ENCODE measurements around the gene ACTN1.

The ACTN1 gene

GRCh38 chr14:68932231-68932630 is 46.9 kb downstream of the ACTN1 start:
- DNase-seq = no peak

GRCh38 chr14:68931474-68932051 is 47.5 kb downstream of the ACTN1 start:
- no peak for DNase-seq

GRCh38 chr14:68931063-68931462 is 48.0 kb downstream of the ACTN1 start:
- DNase-seq = no peak

GRCh38 chr14:68929623-68930307 is 49.3 kb downstream of the ACTN1 start:
- DNase-seq = no peak

- DNase-seq = no peak
Observed at GRCh38 chr14:68928770-68929550, 50.1 kb downstream of the ACTN1 start.

GRCh38 chr14:68927956-68928675 is 51.0 kb downstream of the ACTN1 start:
- DNase-seq = no peak

- DNase-seq = no peak
Observed at GRCh38 chr14:68927089-68927488, 52.0 kb downstream of the ACTN1 start.

- no peak for DNase-seq
Observed at GRCh38 chr14:68926236-68926635, 52.9 kb downstream of the ACTN1 start.

GRCh38 chr14:68925373-68925772 is 53.7 kb downstream of the ACTN1 start:
- DNase-seq = no peak

GRCh38 chr14:68924186-68925158 is 54.6 kb downstream of the ACTN1 start:
- no peak for DNase-seq

- no peak for DNase-seq
Observed at GRCh38 chr14:68922886-68923285, 56.2 kb downstream of the ACTN1 start.

GRCh38 chr14:68922201-68922621 is 56.9 kb downstream of the ACTN1 start:
- no peak for DNase-seq

- no peak for DNase-seq
Observed at GRCh38 chr14:68921666-68922065, 57.4 kb downstream of the ACTN1 start.

GRCh38 chr14:68921049-68921448 is 58.1 kb downstream of the ACTN1 start:
- no peak for DNase-seq

GRCh38 chr14:68919129-68919927 is 59.8 kb downstream of the ACTN1 start:
- DNase-seq = no peak

- DNase-seq = no peak
Observed at GRCh38 chr14:68918612-68919011, 60.5 kb downstream of the ACTN1 start.

GRCh38 chr14:68916358-68916941 is 62.7 kb downstream of the ACTN1 start:
- no peak for DNase-seq

- no peak for DNase-seq
Observed at GRCh38 chr14:68913516-68913915, 65.6 kb downstream of the ACTN1 start.

- peak; percentile 42 for DNase-seq
Observed at GRCh38 chr14:68911594-68912227, 67.4 kb downstream of the ACTN1 start.

- DNase-seq = no peak
Observed at GRCh38 chr14:68910540-68910939, 68.6 kb downstream of the ACTN1 start.

All from NCI-H526 treated with DMSO at 0.1 percent for 48 hours (cell line).